Stimulated activated effector memory CD8-positive, alpha-beta T cell treated with anti-CD3 and anti-CD28 coated beads, Interleukin-12 subunit alpha, Interleukin-12 subunit beta, amount 100 ng/mL, for 72 hours (primary cell): ENCODE results near the gene ELAVL1.

Experiments used
- ATAC-seq: fragments of 150-1000 bp; cut with Tn5 transposase; 2 replicates; pipeline ENCODE4 v1.10.0; 2021
- DNase-seq, 2 donors: peaks; one replicate each; pipeline ENCODE4 v3.0.0; 2021 to 2022; ENCODE audit warnings: low spot score in 2 of 2
- H3K27ac Mint-ChIP-seq: one replicate; pipeline ENCODE4 v1.8.0; 2022; ENCODE audit warnings: mild to moderate bottlenecking, mixed read lengths
- H3K36me3 Mint-ChIP-seq: one replicate; pipeline ENCODE4 v1.8.0; 2022; ENCODE audit warnings: mild to moderate bottlenecking, mixed read lengths
- H3K4me1 Mint-ChIP-seq: one replicate; pipeline ENCODE4 v1.8.0; 2022; ENCODE audit warnings: mixed read lengths
- H3K4me3 Mint-ChIP-seq: one replicate; pipeline ENCODE4 v1.8.0; 2022; ENCODE audit warnings: mild to moderate bottlenecking, mixed read lengths
- H3K9me3 Mint-ChIP-seq: one replicate; pipeline ENCODE4 v1.8.0; 2022; ENCODE audit warnings: mixed read lengths

Gene ELAVL1

DNA sequence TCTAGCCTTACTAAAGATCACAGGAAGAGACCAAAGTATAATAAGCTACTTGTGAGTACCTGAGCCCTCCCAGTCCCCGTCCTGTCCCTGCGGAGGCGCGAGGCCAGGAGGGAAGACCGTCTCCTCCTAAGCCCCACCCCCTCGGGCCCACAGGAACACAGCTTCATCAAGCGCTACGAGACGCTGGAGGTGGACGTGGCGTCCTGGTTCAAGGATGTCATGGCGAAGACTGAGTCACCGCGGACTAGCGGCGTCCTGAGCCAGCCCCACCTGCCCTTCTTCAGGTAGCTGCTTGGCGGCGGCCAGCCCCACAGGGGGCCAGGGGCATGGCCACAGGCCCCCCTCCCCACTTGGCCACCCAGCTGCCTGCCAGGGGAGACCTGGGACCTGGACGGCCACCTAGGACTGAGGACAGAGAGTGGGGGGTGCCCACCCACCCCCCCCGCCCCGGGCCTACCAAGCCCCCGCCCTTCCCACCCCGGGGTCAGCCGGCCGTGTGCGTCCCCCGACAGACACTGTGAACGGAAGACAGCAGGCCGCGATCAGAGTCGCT lies 93.2 kb downstream of the ELAVL1 start:
- DNase-seq (no peak), ATAC-seq (no peak)
- H3K36me3 Mint-ChIP-seq, result peaks cover 21% of the 10 kb centered on the region
- peaks cover 20% of the 10 kb centered on the region for H3K4me1 Mint-ChIP-seq
- no peak overlapping the region for H3K27ac Mint-ChIP-seq
- no peaks in the 10 kb centered on the region for H3K9me3 Mint-ChIP-seq
- H3K4me3 Mint-ChIP-seq, result no peak overlapping the region

DNA sequence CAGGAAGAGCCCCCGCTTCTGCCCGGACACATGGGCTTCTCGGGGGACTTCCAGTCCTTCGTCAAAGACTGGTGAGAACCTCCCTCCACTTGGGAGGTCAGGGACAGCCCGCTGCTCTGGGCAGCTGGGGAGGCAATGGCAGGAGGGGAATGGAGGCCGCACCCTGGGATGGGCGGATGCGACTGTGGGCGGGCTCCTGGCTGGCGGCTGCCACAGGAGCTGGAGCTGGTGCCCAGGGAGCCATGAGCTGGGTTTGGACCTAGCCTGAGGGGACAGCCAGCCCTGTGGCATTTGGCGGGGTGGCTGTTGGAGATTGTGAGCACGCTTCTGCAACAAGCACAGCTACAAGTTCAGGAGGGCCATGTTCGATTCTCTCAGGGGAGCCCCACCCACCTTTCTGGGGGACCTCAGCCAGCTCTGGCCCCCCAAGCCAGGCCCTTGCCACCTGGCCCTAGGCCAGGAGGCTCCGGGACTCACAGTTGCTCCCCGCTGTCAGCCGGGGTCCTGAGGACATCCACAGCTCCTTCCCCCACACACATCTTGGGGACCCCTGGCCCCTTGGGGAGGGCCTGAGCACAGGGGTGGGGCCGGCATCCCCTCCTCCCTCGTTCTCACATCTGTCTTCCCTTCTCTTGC lies 93.8 kb downstream of the ELAVL1 start:
- Mint-ChIP-seq H3K4me3 (no peak overlapping the region), H3K27ac (no peak overlapping the region)

DNA sequence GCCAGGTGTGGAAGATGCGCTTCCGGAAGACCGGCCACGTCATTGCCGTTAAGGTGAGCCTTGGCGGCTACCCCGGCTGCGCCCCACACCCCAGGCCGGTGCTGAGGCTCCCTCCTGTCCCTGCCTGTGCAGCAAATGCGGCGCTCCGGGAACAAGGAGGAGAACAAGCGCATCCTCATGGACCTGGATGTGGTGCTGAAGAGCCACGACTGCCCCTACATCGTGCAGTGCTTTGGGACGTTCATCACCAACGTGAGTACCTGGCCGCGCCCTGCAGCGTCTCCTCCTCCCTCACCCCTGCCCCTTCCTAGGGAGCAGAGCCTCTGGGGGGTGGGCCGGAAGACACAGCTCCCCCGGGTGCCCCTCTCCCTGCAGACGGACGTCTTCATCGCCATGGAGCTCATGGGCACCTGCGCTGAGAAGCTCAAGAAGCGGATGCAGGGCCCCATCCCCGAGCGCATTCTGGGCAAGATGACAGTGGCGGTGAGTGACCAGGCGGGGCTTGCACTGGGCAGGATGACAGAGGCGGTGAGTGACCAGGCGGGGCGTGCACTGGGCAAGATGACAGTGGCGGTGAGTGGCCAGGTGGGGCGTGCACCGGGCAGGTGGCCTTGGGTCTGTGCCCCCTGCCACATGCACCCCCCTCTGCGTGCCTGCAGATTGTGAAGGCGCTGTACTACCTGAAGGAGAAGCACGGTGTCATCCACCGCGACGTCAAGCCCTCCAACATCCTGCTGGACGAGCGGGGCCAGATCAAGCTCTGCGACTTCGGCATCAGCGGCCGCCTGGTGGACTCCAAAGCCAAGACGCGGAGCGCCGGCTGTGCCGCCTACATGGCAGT lies 94.9 kb downstream of the ELAVL1 start:
- Mint-ChIP-seq H3K9me3 (no peaks in the 10 kb centered on the region), H3K4me3 (no peak overlapping the region), H3K27ac (no peak overlapping the region), H3K36me3 (peaks cover 30% of the 10 kb centered on the region), H3K4me1 (peaks cover 25% of the 10 kb centered on the region)
- DNase-seq (no peak), ATAC-seq (no peak)

More for the DNA sequence above, 93.8 kb downstream of the ELAVL1 start:
- ATAC-seq, result no peak
- no peaks in the 10 kb centered on the region for H3K9me3 Mint-ChIP-seq
- H3K36me3 Mint-ChIP-seq, result peaks cover 26% of the 10 kb centered on the region
- DNase-seq, result peak in 1 of 2 donors; percentile 49
- H3K4me1 Mint-ChIP-seq, result peaks cover 23% of the 10 kb centered on the region

DNA sequence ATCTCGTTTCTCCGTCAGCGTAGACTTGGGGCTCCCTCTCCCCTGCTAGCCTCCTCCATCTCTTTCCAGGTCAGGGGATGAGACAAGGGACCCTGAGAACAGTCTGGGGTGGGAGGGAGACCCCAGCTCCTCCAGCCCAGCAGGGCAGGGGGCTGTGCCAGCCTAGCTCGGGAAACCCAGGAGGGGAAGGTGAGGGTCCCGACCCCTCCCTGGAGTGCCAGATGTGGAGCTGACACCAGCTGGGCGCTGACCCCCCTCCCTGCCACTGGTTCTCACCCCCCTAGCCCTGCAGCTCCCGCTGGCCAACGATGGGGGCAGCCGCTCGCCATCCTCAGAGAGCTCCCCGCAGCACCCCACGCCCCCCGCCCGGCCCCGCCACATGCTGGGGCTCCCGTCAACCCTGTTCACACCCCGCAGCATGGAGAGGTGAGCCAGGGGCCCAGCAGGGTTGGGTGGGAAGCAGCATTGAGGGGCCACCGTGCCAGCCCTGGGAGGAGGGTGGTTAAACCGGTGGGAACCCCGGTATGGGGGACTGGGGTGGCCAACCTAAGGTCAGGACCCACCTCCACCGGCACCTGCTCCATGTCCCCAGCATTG lies 95.9 kb downstream of the ELAVL1 start:
- ATAC-seq, result no peak
- peaks cover 40% of the 10 kb centered on the region for H3K36me3 Mint-ChIP-seq
- H3K9me3 Mint-ChIP-seq, result no peaks in the 10 kb centered on the region
- no peak overlapping the region for H3K27ac Mint-ChIP-seq
- H3K4me3 Mint-ChIP-seq, result no peak overlapping the region
- no peak for DNase-seq
- H3K4me1 Mint-ChIP-seq, result peaks cover 32% of the 10 kb centered on the region

DNA sequence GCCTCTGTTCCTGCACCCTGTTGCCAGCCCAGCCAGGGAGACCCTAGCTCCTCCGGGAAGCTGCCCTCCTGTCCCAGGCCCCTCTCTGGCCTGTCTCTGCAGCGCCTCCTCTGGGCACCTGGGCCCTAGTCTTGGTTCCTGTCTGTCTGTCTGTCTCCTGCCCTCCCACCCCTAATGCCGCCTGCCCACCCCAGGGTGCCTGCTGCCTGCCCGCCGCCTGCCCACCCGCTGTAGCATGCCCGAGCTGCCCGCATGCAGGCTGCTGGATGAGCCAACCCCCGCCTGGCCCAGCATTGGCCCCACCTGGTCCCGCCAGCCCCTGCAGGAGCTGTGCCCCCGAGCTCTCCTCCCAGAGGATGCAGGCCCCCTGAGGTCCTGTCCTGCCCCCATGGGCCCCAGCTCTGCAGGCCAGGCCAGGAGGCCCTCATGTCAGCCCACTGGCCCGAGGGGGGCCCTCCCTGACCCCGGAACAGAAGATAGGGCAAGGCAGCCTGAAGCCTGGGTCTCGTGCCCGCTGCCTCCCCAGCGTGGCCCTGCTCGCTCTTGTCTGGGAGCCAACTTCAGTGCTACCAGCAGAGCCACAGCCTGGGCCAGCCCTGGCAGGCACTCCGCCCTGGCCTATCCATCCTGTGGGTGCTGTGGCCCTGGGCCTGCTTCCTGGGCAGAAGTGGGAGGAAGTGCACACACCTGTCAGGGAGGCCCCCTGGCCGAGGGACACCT lies 96.5 kb downstream of the ELAVL1 start:
- Mint-ChIP-seq H3K4me3 (no peak overlapping the region), H3K36me3 (peaks cover 47% of the 10 kb centered on the region), H3K4me1 (peaks cover 35% of the 10 kb centered on the region), H3K9me3 (no peaks in the 10 kb centered on the region), H3K27ac (no peak overlapping the region)
- DNase-seq (no peak), ATAC-seq (no peak)
